Neuronal stem cell (in vitro differentiated cells): ENCODE results near the gene HSP90AB1.
A peak's percentile ranks its signal among the peaks of the same experiment; 100 is the strongest.

Source experiments
- DNase-seq: peaks from one replicate; pipeline ENCODE4 v3.0.0-alpha.2; 2013; ENCODE audit warnings: low spot score
- H2AFZ ChIP-seq: one replicate; pipeline ENCODE4 v1.6.1; 2013; ENCODE audit warnings: mild to moderate bottlenecking, low read length, inconsistent platforms
- H2AK5ac ChIP-seq: 2 replicates; pipeline ENCODE4 v1.6.1; 2013; ENCODE audit warnings: low read depth, mild to moderate bottlenecking, inconsistent platforms, low read length, moderate library complexity, mixed read lengths
- H2BK120ac ChIP-seq: 2 replicates; pipeline ENCODE4 v1.6.1; 2013; ENCODE audit warnings: low read depth, mild to moderate bottlenecking, inconsistent platforms, low read length, moderate library complexity, mixed read lengths
- H2BK12ac ChIP-seq: one replicate; pipeline ENCODE4 v1.6.1; 2013; ENCODE audit warnings: low read length, inconsistent platforms
- H2BK15ac ChIP-seq: 2 replicates; pipeline ENCODE4 v1.6.1; 2013; ENCODE audit warnings: mild to moderate bottlenecking, low read length, inconsistent platforms, mixed read lengths
- H2BK5ac ChIP-seq: one replicate; pipeline ENCODE4 v1.6.1; 2013; ENCODE audit warnings: inconsistent platforms, mild to moderate bottlenecking, low read length, moderate library complexity
- H3K14ac ChIP-seq: one replicate; pipeline ENCODE4 v1.6.1; 2013; ENCODE audit warnings: low read length, inconsistent platforms
- H3K18ac ChIP-seq: 2 replicates; pipeline ENCODE4 v1.6.1; 2013; ENCODE audit warnings: low read length, inconsistent platforms
- H3K23ac ChIP-seq: 2 replicates; pipeline ENCODE4 v1.6.1; 2013; ENCODE audit warnings: low read depth, mild to moderate bottlenecking, mixed read lengths, low read length, inconsistent platforms; ENCODE audit not compliant: poor library complexity
- H3K27ac ChIP-seq: replicated peaks from 3 replicates; pipeline ENCODE4 v1.5.1; 2013; ENCODE audit warnings: low read length, inconsistent platforms
- H3K27me3 ChIP-seq, 3 experiments: 2 replicates each; pipeline ENCODE4 v1.6.1; 2013; ENCODE audit warnings: low read length in 3 of 3, mild to moderate bottlenecking in 2 of 3, inconsistent platforms in 1 of 3, low read depth in 1 of 3, mixed read lengths in 1 of 3, moderate library complexity in 1 of 3; ENCODE audit not compliant: control insufficient read depth in 3 of 3, insufficient read depth in 3 of 3
- H3K36me3 ChIP-seq, 2 donors: replicated peaks in 1 of 2; 2 replicates each; pipeline ENCODE4 v1.6.1; 2013; ENCODE audit warnings: low read length in 2 of 2; ENCODE audit not compliant: control insufficient read depth in 2 of 2, insufficient read depth in 2 of 2
- H3K4ac ChIP-seq: 2 replicates; pipeline ENCODE4 v1.6.1; 2013; ENCODE audit warnings: inconsistent platforms, mild to moderate bottlenecking, low read length, moderate library complexity
- H3K4me1 ChIP-seq, 2 donors: 1 replicate in 1 of 2; 2 replicates in 1 of 2; pipeline ENCODE4 v1.6.1; 2013; ENCODE audit warnings: low read length in 2 of 2, low read depth in 1 of 2; ENCODE audit not compliant: control insufficient read depth in 2 of 2, insufficient read depth in 1 of 2
- H3K4me2 ChIP-seq: one replicate; pipeline ENCODE4 v1.6.1; 2013; ENCODE audit warnings: mild to moderate bottlenecking, low read length, inconsistent platforms; ENCODE audit not compliant: insufficient read depth, poor library complexity, severe bottlenecking
- H3K4me3 ChIP-seq, 2 donors: 2 replicates each; pipeline ENCODE4 v1.5.1; 2013; ENCODE audit warnings: low read length in 2 of 2, mild to moderate bottlenecking in 2 of 2, inconsistent platforms in 1 of 2, moderate library complexity in 1 of 2
- H3K79me1 ChIP-seq: one replicate; pipeline ENCODE4 v1.6.1; 2013; ENCODE audit warnings: low read depth, mild to moderate bottlenecking, inconsistent platforms, low read length, moderate library complexity
- H3K9ac ChIP-seq: one replicate; pipeline ENCODE4 v1.6.1; 2013; ENCODE audit warnings: mild to moderate bottlenecking, low read depth, low read length, inconsistent platforms; ENCODE audit not compliant: poor library complexity
- H3K9me3 ChIP-seq, 2 donors: replicated peaks in 1 of 2; 2 replicates each; pipeline versions ENCODE3 to v1.6.1; 2013; ENCODE audit warnings: low read length in 2 of 2, mild to moderate bottlenecking in 2 of 2, inconsistent platforms in 1 of 2, low read depth in 1 of 2, mixed read lengths in 1 of 2, moderate library complexity in 1 of 2; ENCODE audit not compliant: control insufficient read depth in 2 of 2, insufficient read depth in 1 of 2
- H4K8ac ChIP-seq: one replicate; pipeline ENCODE4 v1.6.1; 2013; ENCODE audit warnings: low read depth, mild to moderate bottlenecking, inconsistent platforms, low read length, moderate library complexity
- H4K91ac ChIP-seq: one replicate; pipeline ENCODE4 v1.6.1; 2013; ENCODE audit warnings: low read length, low read depth, mild to moderate bottlenecking, inconsistent platforms; ENCODE audit not compliant: poor library complexity
- WGBS, 2 donors: extraction: QIAGEN DNeasy Blood & Tissue Kit; methylation state at CpG; one replicate each; pipeline ENCODE4 v1.1.7; 2013; ENCODE audit warnings: missing lambda C conversion rate in 2 of 2, mixed read lengths in 1 of 2; ENCODE audit not compliant: insufficient read length in 2 of 2, insufficient replicate concordance in 1 of 2; ENCODE audit errors: extremely low coverage in 2 of 2; 5-methylcytosine and 5-hydroxymethylcytosine counted together

The HSP90AB1 gene

DNA sequence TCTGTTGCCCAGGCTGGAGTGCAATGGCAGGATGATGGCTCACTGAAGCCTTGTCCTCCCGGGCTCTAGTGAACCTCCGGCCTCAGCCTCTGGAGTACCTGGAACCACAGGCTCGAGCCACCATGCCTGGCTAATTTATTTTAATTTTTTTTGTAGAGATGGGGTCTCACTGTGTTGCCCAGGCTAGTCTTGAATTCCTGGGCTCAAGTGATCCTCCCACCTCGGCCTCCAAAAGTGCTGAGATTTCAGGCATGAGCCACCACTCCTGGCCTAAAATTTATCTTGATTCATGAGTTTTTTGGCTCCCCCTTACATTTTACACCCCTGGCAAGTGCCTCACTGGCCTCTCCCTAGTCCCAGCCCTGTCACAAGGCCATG lies 26.0 kb upstream of the HSP90AB1 start:
- Histone ChIP-seq H3K9me3 (no peaks in the 10 kb centered on the region), H4K8ac (no peak overlapping the region), H3K36me3 (no peaks in the 10 kb centered on the region), H2BK12ac (peak overlapping the region; percentile 78), H3K27ac (peak overlapping the region; percentile 35), H2AK5ac (no peak overlapping the region), H4K91ac (no peak overlapping the region), H3K27me3 (peaks cover 0 to 2% (median 0%) of the 10 kb centered on the region in 3 experiments), H2BK120ac (no peak overlapping the region), H3K23ac (no peak overlapping the region), H3K79me1 (peaks cover 8% of the 10 kb centered on the region), H3K4me1 (peaks cover 50 to 55% of the 10 kb centered on the region in 2 donors), H3K9ac (no peak overlapping the region), H2AFZ (no peak overlapping the region), H3K4ac (no peak overlapping the region), H2BK5ac (no peak overlapping the region), H2BK15ac (peak overlapping the region; percentile 52), H3K18ac (peak overlapping the region; percentile 29), H3K4me2 (no peak overlapping the region), H3K4me3 (no peak overlapping the region), H3K14ac (no peak overlapping the region)
- no peak for DNase-seq
- WGBS, 2 donors: no CpG with 5 or more reads among the region's 4 CpGs

DNA sequence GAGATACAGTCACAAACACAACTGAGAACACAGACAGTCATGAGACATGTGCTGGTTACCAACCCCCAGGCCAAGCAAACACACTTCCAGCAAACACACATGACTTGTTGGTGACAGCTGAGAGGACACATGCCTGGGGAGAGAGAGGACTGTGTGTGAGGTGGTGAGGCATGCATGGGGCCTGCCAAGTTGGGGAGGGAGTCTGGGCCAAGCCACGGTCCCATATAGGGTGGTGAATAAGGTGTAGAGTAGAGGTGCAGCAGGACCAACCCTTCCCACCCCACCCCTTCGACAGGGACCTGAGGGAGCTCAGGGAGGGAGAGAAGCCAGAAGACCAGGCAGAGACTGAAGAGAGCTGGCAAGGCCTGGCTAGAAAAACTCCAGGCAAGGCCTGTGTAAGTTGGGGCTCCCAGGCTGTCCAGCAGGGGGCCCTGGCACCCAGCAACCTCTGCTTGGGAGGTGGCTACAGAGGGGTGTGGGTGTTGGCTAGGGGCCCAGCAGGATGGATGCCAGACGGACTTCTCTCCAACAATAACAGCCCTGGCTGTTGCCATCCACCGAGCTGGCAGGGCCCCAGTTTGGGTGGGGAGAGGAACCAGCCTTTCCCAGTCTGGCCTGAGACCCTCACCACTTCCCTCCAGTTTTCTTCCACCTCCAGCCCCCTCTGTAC lies 25.5 kb upstream of the HSP90AB1 start:
- H2BK5ac ChIP-seq: no peak overlapping the region
- WGBS, 2 donors: no CpG with 5 or more reads among the region's 4 CpGs
- no peak overlapping the region for H3K4ac ChIP-seq
- H3K27ac ChIP-seq: peak overlapping the region; percentile 35
- no peak overlapping the region for H3K14ac ChIP-seq
- no peaks in the 10 kb centered on the region for H3K36me3 ChIP-seq
- H4K8ac ChIP-seq: no peak overlapping the region
- H3K9me3 ChIP-seq: no peaks in the 10 kb centered on the region
- peak overlapping the region; percentile 71 for H2BK15ac ChIP-seq
- peak overlapping the region; percentile 84 for H3K18ac ChIP-seq
- no peak overlapping the region for H3K23ac ChIP-seq
- H3K27me3 ChIP-seq: peaks cover 0 to 2% (median 0%) of the 10 kb centered on the region in 3 experiments
- peak overlapping the region; percentile 78 for H2BK12ac ChIP-seq
- H3K9ac ChIP-seq: no peak overlapping the region
- DNase-seq: no peak
- H2AK5ac ChIP-seq: peak overlapping the region; percentile 88
- H3K4me1 ChIP-seq: peaks cover 55 to 61% of the 10 kb centered on the region in 2 donors
- no peak overlapping the region for H2AFZ ChIP-seq
- no peak overlapping the region for H2BK120ac ChIP-seq
- H3K4me3 ChIP-seq: no peak overlapping the region
- peaks cover 8% of the 10 kb centered on the region for H3K79me1 ChIP-seq
- H3K4me2 ChIP-seq: no peak overlapping the region
- no peak overlapping the region for H4K91ac ChIP-seq

DNA sequence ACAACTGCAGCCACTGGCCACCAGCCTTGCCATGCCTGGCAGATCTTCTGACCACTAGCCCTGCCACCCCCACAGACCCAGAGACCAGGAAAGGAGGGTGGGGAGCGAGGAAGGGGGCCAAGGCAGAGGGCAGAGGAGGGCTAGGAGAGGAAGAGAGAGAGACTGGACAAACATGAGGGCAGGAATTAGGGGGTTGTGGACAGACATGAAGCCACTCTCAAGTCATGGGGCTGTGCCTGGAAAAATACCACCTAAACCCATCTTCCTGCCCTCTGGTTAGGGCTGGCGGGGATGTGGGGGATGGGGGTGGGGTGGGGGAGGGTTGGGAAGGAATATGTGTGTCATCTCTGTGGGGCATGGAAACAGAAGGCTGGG lies 25.0 kb upstream of the HSP90AB1 start:
- no peak overlapping the region for H2BK5ac ChIP-seq
- peak overlapping the region; percentile 84 for H3K18ac ChIP-seq
- H3K36me3 ChIP-seq: no peaks in the 10 kb centered on the region
- no peak overlapping the region for H2AFZ ChIP-seq
- H3K4ac ChIP-seq: no peak overlapping the region
- H2AK5ac ChIP-seq: peak overlapping the region; percentile 88
- no peaks in the 10 kb centered on the region for H3K9me3 ChIP-seq
- no peak overlapping the region for H4K91ac ChIP-seq
- peaks cover 0 to 2% (median 0%) of the 10 kb centered on the region in 3 experiments for H3K27me3 ChIP-seq
- H3K23ac ChIP-seq: no peak overlapping the region
- H3K4me1 ChIP-seq: peaks cover 56 to 61% of the 10 kb centered on the region in 2 donors
- no peak overlapping the region for H2BK120ac ChIP-seq
- H3K9ac ChIP-seq: no peak overlapping the region
- DNase-seq: no peak
- H2BK15ac ChIP-seq: peak overlapping the region; percentile 71
- H3K4me2 ChIP-seq: no peak overlapping the region
- H3K79me1 ChIP-seq: peaks cover 8% of the 10 kb centered on the region
- no CpG with 5 or more reads among the region's 2 CpGs for WGBS, 2 donors
- no peak overlapping the region for H4K8ac ChIP-seq
- H3K14ac ChIP-seq: no peak overlapping the region
- H2BK12ac ChIP-seq: no peak overlapping the region
- no peak overlapping the region for H3K27ac ChIP-seq
- no peak overlapping the region for H3K4me3 ChIP-seq

DNA sequence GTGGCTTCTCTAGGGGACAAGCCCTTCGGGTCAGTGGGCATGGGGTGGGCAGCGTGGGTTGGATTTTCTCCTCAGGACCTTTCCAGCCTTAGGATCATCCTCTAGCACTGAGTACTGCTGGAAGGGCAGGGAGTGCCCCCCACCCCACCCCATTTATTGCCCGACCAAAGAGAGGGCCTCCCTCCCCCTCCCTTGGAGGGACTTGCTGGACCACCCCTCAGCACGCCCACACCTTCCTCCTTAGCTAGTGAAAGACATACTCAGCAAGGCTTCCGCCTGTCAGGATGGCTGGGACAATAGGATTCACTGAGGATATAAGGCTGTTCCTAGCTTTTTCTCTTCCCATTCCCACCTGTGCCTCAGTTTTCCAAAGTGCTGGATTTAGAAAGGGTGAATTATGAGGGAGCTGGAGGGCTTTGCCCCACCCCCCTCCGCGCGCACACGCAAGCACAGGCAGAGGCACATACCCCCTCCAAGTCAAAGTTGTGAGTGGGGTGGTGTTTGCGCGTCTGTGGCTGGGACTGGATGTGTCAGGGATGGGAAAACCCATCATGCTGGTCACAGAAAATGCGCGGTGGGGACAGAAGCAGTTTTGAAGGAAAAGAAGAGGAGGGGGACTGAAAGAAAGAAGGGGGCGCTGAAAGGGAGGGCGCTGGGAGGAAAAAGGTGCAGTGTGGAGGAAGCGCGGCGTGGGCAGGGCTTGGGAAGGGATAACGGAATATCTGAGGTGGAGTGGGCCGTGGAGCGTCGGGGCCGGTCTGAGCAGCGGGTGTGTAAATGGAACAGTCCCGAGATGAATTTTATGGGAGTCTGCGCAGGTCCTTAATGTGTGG lies 24.2 kb upstream of the HSP90AB1 start:
- peak overlapping the region; percentile 76 for H3K4me2 ChIP-seq
- peaks cover 13% of the 10 kb centered on the region for H3K79me1 ChIP-seq
- peak overlapping the region; percentile 56 to 76 for H3K4me3 ChIP-seq
- peaks cover 0 to 2% (median 0%) of the 10 kb centered on the region in 3 experiments for H3K27me3 ChIP-seq
- H3K9ac ChIP-seq: peak overlapping the region; percentile 70
- no peak overlapping the region for H2BK12ac ChIP-seq
- peak overlapping the region; percentile 72 for H2AFZ ChIP-seq
- H2BK120ac ChIP-seq: no peak overlapping the region
- H3K27ac ChIP-seq: peak overlapping the region; percentile 22
- H3K23ac ChIP-seq: peak overlapping the region; percentile 76
- H3K18ac ChIP-seq: peak overlapping the region; percentile 45
- no CpG with 5 or more reads among the region's 26 CpGs for whole genome bisulfite sequencing, 2 donors
- H3K4me1 ChIP-seq: peaks cover 53 to 59% of the 10 kb centered on the region in 2 donors
- H4K8ac ChIP-seq: no peak overlapping the region
- H3K14ac ChIP-seq: peak overlapping the region; percentile 39
- no peak overlapping the region for H4K91ac ChIP-seq
- no peak overlapping the region for H2BK5ac ChIP-seq
- no peak for DNase-seq
- H2BK15ac ChIP-seq: peak overlapping the region; percentile 63
- no peak overlapping the region for H3K4ac ChIP-seq
- H3K36me3 ChIP-seq: no peaks in the 10 kb centered on the region
- H2AK5ac ChIP-seq: no peak overlapping the region
- no peaks in the 10 kb centered on the region for H3K9me3 ChIP-seq
